ENCODE measurements around the gene SPEM1. TPM values are rescaled to one million over a fixed set of nuclear protein-coding genes. Genes with fewer than 3 reads are reported as not detected.

The SPEM1 gene
- total and polyA plus RNA-seq, 2 of the 13 experiments (the other 11 are each of a cell fraction or from before 2014, with no cell fraction given), result not detected

DNA sequence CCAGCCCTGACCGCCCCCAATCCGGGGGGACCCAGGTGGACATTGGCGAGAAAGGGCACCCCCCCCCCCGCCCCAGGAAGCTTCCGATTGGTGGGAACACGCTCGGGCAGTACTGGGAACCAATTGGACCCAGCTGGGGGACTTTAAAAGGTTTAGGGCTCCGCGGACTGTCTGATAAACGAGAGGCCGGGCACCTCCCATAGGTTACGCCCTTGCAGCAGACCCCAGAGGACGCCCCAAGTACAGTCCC is 16.5 kb upstream of the SPEM1 start (continued):
- TF ChIP-seq SMARCC2 (IDR thresholded peaks at IDR 0.05) (no peak), ZNF225 (CRISPR knock-in tag; IDR thresholded peaks at IDR 0.05) (no peak), REL (CRISPR knock-in tag; conservative IDR thresholded peaks at IDR 0.05) (no peak), ZMAT3 (CRISPR knock-in tag; conservative IDR thresholded peaks at IDR 0.05) (peak; percentile 37; the same call in 1 of the 2 replicates)

DNA sequence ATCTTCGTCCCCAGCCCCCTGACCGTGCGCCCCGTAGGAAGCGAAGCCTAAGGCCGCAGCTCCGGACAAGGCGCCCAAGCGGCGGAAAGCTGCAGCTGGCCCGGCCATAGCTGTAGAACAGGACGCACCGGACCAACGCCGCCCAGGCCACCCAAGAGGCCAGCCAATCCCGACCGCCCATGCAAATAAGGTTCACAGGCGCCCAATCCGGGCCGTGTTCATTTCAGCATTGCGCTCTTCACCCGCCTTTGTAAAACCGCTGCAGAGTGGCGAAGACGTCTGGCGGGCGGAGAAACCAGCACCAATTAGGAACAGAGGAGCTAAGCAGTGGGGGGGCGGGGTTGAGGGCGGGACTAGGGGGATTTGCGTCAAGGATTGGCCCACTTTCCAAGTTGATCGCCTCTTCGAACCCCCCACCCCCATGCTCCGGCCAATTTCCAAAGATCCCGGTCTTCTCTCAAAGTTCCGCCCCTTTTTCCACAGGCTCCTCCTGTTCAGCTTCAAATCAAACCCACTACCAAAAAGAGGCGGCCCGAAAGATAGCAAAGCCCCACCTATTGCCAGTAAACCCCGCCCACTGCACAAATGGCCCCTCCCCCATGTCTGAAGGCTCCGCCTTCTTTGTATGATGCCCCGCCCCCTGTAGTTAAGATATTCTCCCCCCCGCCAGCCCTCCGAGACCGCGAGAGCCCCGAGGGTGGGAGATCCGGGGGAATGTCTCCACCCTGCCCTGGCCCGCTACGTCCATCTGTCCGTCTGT is 16.0 kb upstream of the SPEM1 start, which contains the start of gene TMEM256:
TSS of gene TMEM256 (minus strand) at position 121 of the 760 bp plus-strand sequence. CDS start at position 108, 13 bp downstream.
- no peak within 1 kb of the TSS for H2AFZ ChIP-seq (ENCODE audit: low read length)
- TF ChIP-seq, protein P1, sequence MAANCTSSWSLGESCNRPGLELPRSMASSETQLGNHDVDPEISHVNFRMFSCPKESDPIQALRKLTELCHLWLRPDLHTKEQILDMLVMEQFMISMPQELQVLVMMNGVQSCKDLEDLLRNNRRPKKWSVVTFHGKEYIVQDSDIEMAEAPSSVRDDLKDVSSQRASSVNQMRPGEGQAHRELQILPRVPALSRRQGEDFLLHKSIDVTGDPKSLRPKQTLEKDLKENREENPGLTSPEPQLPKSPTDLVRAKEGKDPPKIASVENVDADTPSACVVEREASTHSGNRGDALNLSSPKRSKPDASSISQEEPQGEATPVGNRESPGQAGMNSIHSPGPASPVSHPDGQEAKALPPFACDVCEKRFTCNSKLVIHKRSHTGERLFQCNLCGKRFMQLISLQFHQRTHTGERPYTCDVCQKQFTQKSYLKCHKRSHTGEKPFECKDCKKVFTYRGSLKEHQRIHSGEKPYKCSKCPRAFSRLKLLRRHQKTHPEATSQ (CRISPR knock-in tag; IDR thresholded peaks at IDR 0.05; ENCODE audit: borderline replicate concordance), result no peak
- no peak for TF ChIP-seq ZNF33A (CRISPR knock-in tag; IDR thresholded peaks at IDR 0.05; ENCODE audit: borderline replicate concordance)
- no peak for TF ChIP-seq SMAD1 (CRISPR knock-in tag; IDR thresholded peaks at IDR 0.05; ENCODE audit: borderline replicate concordance, low read depth)
- peak; percentile 46; the same call in 1 of the 2 replicates for TF ChIP-seq REPIN1 (CRISPR knock-in tag; IDR thresholded peaks at IDR 0.05; ENCODE audit: borderline replicate concordance, low read depth)
- TF ChIP-seq ATAD3A (CRISPR knock-in tag; IDR thresholded peaks at IDR 0.05), result no peak
- no peak for TF ChIP-seq NFIC (IDR thresholded peaks at IDR 0.05; ENCODE audit: low read length)
- TF ChIP-seq, protein P2, sequence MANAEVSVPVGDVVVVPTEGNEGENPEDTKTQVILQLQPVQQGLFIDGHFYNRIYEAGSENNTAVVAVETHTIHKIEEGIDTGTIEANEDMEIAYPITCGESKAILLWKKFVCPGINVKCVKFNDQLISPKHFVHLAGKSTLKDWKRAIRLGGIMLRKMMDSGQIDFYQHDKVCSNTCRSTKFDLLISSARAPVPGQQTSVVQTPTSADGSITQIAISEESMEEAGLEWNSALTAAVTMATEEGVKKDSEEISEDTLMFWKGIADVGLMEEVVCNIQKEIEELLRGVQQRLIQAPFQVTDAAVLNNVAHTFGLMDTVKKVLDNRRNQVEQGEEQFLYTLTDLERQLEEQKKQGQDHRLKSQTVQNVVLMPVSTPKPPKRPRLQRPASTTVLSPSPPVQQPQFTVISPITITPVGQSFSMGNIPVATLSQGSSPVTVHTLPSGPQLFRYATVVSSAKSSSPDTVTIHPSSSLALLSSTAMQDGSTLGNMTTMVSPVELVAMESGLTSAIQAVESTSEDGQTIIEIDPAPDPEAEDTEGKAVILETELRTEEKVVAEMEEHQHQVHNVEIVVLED (CRISPR knock-in tag; IDR thresholded peaks at IDR 0.05; ENCODE audit: borderline replicate concordance), result peak; percentile 58; the same call in 1 of the 2 replicates
- TF ChIP-seq, protein P3, sequence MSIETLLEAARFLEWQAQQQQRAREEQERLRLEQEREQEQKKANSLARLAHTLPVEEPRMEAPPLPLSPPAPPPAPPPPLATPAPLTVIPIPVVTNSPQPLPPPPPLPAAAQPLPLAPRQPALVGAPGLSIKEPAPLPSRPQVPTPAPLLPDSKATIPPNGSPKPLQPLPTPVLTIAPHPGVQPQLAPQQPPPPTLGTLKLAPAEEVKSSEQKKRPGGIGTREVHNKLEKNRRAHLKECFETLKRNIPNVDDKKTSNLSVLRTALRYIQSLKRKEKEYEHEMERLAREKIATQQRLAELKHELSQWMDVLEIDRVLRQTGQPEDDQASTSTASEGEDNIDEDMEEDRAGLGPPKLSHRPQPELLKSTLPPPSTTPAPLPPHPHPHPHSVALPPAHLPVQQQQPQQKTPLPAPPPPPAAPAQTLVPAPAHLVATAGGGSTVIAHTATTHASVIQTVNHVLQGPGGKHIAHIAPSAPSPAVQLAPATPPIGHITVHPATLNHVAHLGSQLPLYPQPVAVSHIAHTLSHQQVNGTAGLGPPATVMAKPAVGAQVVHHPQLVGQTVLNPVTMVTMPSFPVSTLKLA (IDR thresholded peaks at IDR 0.05), result no peak
- TF ChIP-seq CCAR2 (optimal IDR thresholded peaks at IDR 0.05; ENCODE audit: low read depth, low read length), result no peak
- TF ChIP-seq ZNF713 (CRISPR knock-in tag; IDR thresholded peaks at IDR 0.05), result no peak
- TF ChIP-seq, protein P4, sequence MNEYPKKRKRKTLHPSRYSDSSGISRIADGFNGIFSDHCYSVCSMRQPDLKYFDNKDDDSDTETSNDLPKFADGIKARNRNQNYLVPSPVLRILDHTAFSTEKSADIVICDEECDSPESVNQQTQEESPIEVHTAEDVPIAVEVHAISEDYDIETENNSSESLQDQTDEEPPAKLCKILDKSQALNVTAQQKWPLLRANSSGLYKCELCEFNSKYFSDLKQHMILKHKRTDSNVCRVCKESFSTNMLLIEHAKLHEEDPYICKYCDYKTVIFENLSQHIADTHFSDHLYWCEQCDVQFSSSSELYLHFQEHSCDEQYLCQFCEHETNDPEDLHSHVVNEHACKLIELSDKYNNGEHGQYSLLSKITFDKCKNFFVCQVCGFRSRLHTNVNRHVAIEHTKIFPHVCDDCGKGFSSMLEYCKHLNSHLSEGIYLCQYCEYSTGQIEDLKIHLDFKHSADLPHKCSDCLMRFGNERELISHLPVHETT (CRISPR knock-in tag; conservative IDR thresholded peaks at IDR 0.05), result no peak
- no peak for TF ChIP-seq ARHGAP35 (CRISPR knock-in tag; IDR thresholded peaks at IDR 0.05; ENCODE audit: borderline replicate concordance)

More for the DNA sequence above, 16.0 kb upstream of the SPEM1 start, which contains the start of gene TMEM256:
- Histone ChIP-seq H3K36me3 (replicated peaks in 1 of 2; ENCODE audit: control insufficient read depth in 1 of 2, insufficient read depth in 2 of 2, low read length in 2 of 2) (no peaks in the 10 kb centered on the region), H3K4me3 (replicated peaks in 1 of 3; ENCODE audit: insufficient read depth in 1 of 3, low read depth in 2 of 3, low read length in 3 of 3) (peak within 1 kb of the TSS; percentile 76 to 95 (median 80)), H3K79me2 (ENCODE audit: insufficient read depth, low read length) (peaks cover 4% of the 10 kb centered on the region), H4K20me1 (ENCODE audit: insufficient read depth, low read length) (no peaks in the 10 kb centered on the region), H3K4me1 (ENCODE audit: insufficient read depth, low read length) (peaks cover 18% of the 10 kb centered on the region), H3K4me2 (ENCODE audit: low read depth, low read length) (peak within 1 kb of the TSS; percentile 100), H3K27me3 (ENCODE audit: control insufficient read depth in 1 of 2, insufficient read depth in 2 of 2, low read length in 2 of 2) (no peaks in the 10 kb centered on the region; a peak in 2 of 5 replicates), H3K9me3 (ENCODE audit: low read length) (no peaks in the 10 kb centered on the region), H3K27ac (ENCODE audit: extremely low read length, insufficient read depth, low read length) (peak within 1 kb of the TSS; percentile 99), H3K9ac (ENCODE audit: insufficient read depth, low read depth, low read length) (peak within 1 kb of the TSS; percentile 90)
- BruUV-seq (replicated peaks), result no TSS peak
- POLR2A ChIA-PET, result interaction anchor here (0.6 to 3.3 kb wide), 50 partner anchors 8 to 978 kb away, joined by 3 to 76 read pairs (median 4); partner anchors contain the start of genes ASGR2, CD68, CHRNB1 and DVL2
- CTCF ChIA-PET (ENCODE audit: low intra/inter-chr PET ratio, low total read pairs), result no interaction called here
- intact Hi-C loops (cut with micrococcal nuclease; ENCODE audit: unreplicated experiment), result loop anchor here (1.0 to 5.0 kb wide), 3 partner anchors 31 to 78 kb away; partner anchors contain the start of genes POLR2A, SLC35G6, TMEM102 and TMEM95
- ATAC-seq (peak; percentile 95), DNase-seq (ENCODE audit: low spot score) (peak; percentile 98), FAIRE-seq (peak; percentile 97)
- in situ Hi-C loops (cut with HindIII; ENCODE audit: extremely low pct_ligation_motif_present, low pct_unique_long_range_greater_than_20kb), result no loop called here
- 2% methylated on average over 22 of the region's 49 CpGs for WGBS (ENCODE audit: low lambda C conversion rate)
